Measurements from ENCODE around the gene RGCC. TPM values are rescaled to one million over a fixed set of nuclear protein-coding genes. Genes with fewer than 3 reads are reported as not detected.
"Not testable (repeated sequence)": the region's sequence is repeated elsewhere in the genome, so short reads cannot be mapped to it uniquely, and the experiment has no call there.

Gene RGCC
- total and polyA plus RNA-seq, 8 donors: 3.2 to 22.9 (median 7.8) TPM

GRCh38 chr13:41419206-41419605 is 38.1 kb upstream of the RGCC start:
- FAIRE-seq (no peak), ATAC-seq (no peak), DNase-seq (no peak)
- intact Hi-C loops (cut with DNase I): no loop called here
- H3K27me3 ChIP-seq: no peaks in the 10 kb centered on the region
- H3K4me1 ChIP-seq: no peaks in the 10 kb centered on the region
- no peaks in the 10 kb centered on the region for H3K9me3 ChIP-seq
- H3K27ac ChIP-seq: no peak overlapping the region
- H3K36me3 ChIP-seq: no peaks in the 10 kb centered on the region
- WGBS, 2 donors: 67 to 72% methylated on average over 1 of the region's 1 CpG
- no peak overlapping the region for H3K4me3 ChIP-seq
- no peak for TF ChIP-seq CTCF (IDR thresholded peaks at IDR 0.05)

- Histone ChIP-seq H3K9me3 (no peaks in the 10 kb centered on the region), H3K36me3 (no peaks in the 10 kb centered on the region), H3K27ac (no peak overlapping the region), H3K4me1 (no peaks in the 10 kb centered on the region), H3K4me3 (no peak overlapping the region), H3K27me3 (no peaks in the 10 kb centered on the region)
- FAIRE-seq: no peak
- intact Hi-C loops (cut with DNase I): no loop called here
- 63 to 64% methylated on average over 4 of the region's 4 CpGs for WGBS, 2 donors
- no peak for TF ChIP-seq CTCF (IDR thresholded peaks at IDR 0.05)
- no peak for DNase-seq
- ATAC-seq: no peak
These were observed 37.2 kb upstream of the RGCC start for GRCh38 chr13:41420146-41420545.

GRCh38 chr13:41421330-41421729 is 36.0 kb upstream of the RGCC start:
- 70 to 73% methylated on average over 6 of the region's 6 CpGs for WGBS, 2 donors
- intact Hi-C loops (cut with DNase I); FAIRE-seq; H3K4me1 ChIP-seq; H3K9me3 ChIP-seq; H3K27me3 ChIP-seq; H3K36me3 ChIP-seq; H3K4me3 ChIP-seq; ATAC-seq; DNase-seq; H3K27ac ChIP-seq: not testable (repeated sequence)

- H3K4me1 ChIP-seq; FAIRE-seq; H3K4me3 ChIP-seq; ATAC-seq; DNase-seq; H3K27ac ChIP-seq; H3K9me3 ChIP-seq; intact Hi-C loops (cut with DNase I); H3K27me3 ChIP-seq; H3K36me3 ChIP-seq: not testable (repeated sequence)
- 25 to 27% methylated on average over 7 of the region's 7 CpGs for WGBS, 2 donors
These were observed 35.4 kb upstream of the RGCC start for GRCh38 chr13:41421983-41422382.

- H3K4me1 ChIP-seq; H3K36me3 ChIP-seq; H3K9me3 ChIP-seq; DNase-seq; ATAC-seq; FAIRE-seq; H3K27me3 ChIP-seq; H3K27ac ChIP-seq; H3K4me3 ChIP-seq; intact Hi-C loops (cut with DNase I): not testable (repeated sequence)
- WGBS, 2 donors: 84% methylated on average over 13 of the region's 13 CpGs
These were observed 34.1 kb upstream of the RGCC start for GRCh38 chr13:41423259-41423658.

- WGBS, 2 donors: 81 to 86% methylated on average over 6 of the region's 6 CpGs
- not testable (repeated sequence) for H3K27me3 ChIP-seq
- FAIRE-seq: peak; percentile 56
These were observed 32.7 kb upstream of the RGCC start for GRCh38 chr13:41424675-41425074.

GRCh38 chr13:41426047-41426446 is 31.3 kb upstream of the RGCC start:
- Histone ChIP-seq H3K36me3 (no peaks in the 10 kb centered on the region), H3K27ac (no peak overlapping the region), H3K4me1 (no peaks in the 10 kb centered on the region), H3K4me3 (no peak overlapping the region), H3K9me3 (no peaks in the 10 kb centered on the region), H3K27me3 (peaks cover 0 to 8% (median 0%) of the 10 kb centered on the region in 4 donors)
- no peak for FAIRE-seq
- DNase-seq: no peak
- no peak for TF ChIP-seq CTCF (IDR thresholded peaks at IDR 0.05)
- intact Hi-C loops (cut with DNase I): no loop called here
- WGBS, 2 donors: 72 to 80% methylated on average over 20 to 22 of the region's 22 CpGs
- ATAC-seq: no peak

More at GRCh38 chr13:41424675-41425074, 32.7 kb upstream of the RGCC start:
- H3K9me3 ChIP-seq; H3K4me1 ChIP-seq; intact Hi-C loops (cut with DNase I); ATAC-seq; H3K4me3 ChIP-seq; H3K36me3 ChIP-seq; DNase-seq; H3K27ac ChIP-seq: not testable (repeated sequence)
